ENCODE data around the gene GEN1.

GEN1 gene

GRCh38 chr2:17754773-17755425, 961 bp downstream of the GEN1 start:
- Histone ChIP-seq H3K4me3 (ENCODE audit: low read depth, low read length) (peak overlapping the region; percentile 95), H2BK120ac (ENCODE audit: insufficient read depth, low read length, poor library complexity) (no peak overlapping the region), H2AK5ac (ENCODE audit: low read length) (no peak overlapping the region), H2BK5ac (ENCODE audit: low read depth, low read length, poor library complexity) (no peak overlapping the region), H3K27me3 (ENCODE audit: insufficient read depth, low read length) (no peaks in the 10 kb centered on the region), H3K9me3 (ENCODE audit: insufficient read depth, low read depth, low read length) (no peaks in the 10 kb centered on the region), H4K91ac (ENCODE audit: low read depth, low read length) (no peak overlapping the region), H4K12ac (ENCODE audit: low read depth, low read length) (no peak overlapping the region), H3K9ac (ENCODE audit: low read length) (no peak overlapping the region), H3K27ac (ENCODE audit: low read depth, low read length) (no peak overlapping the region), H2AFZ (ENCODE audit: insufficient read depth, low read length, poor library complexity) (no peak overlapping the region), H3K79me2 (ENCODE audit: control insufficient read depth, insufficient read depth, low read length, poor library complexity) (peaks cover 11% of the 10 kb centered on the region), H3K4ac (ENCODE audit: low read depth, low read length) (no peak overlapping the region), H3K18ac (ENCODE audit: low read length) (no peak overlapping the region), H3K36me3 (ENCODE audit: control insufficient read depth in 1 of 2, insufficient read depth in 2 of 2, low read length in 2 of 2) (no peaks in the 10 kb centered on the region), H4K8ac (ENCODE audit: low read depth, low read length) (no peak overlapping the region), H2BK12ac (ENCODE audit: low read length) (no peak overlapping the region), H3K4me2 (ENCODE audit: low read length) (peak overlapping the region; percentile 65), H3K14ac (ENCODE audit: low read length) (no peak overlapping the region), H3K23ac (ENCODE audit: low read length) (no peak overlapping the region), H3K4me1 (ENCODE audit: control insufficient read depth in 1 of 2, insufficient read depth in 2 of 2, low read length in 2 of 2) (no peaks in the 10 kb centered on the region), H3K79me1 (ENCODE audit: low read length) (peaks cover 12% of the 10 kb centered on the region)
- DNase-seq: peak in 1 of 2 donors; percentile 12
- no CpG with 5 or more reads among the region's 8 CpGs for WGBS (ENCODE audit: extremely low coverage, insufficient coverage, insufficient read length)

GRCh38 chr2:17756668-17757067, 2.7 kb downstream of the GEN1 start:
- no peak overlapping the region for H3K18ac ChIP-seq (ENCODE audit: low read length)
- H3K79me2 ChIP-seq (ENCODE audit: control insufficient read depth, insufficient read depth, low read length, poor library complexity): peaks cover 11% of the 10 kb centered on the region
- H3K27ac ChIP-seq (ENCODE audit: low read depth, low read length): no peak overlapping the region
- no peak overlapping the region for H2BK5ac ChIP-seq (ENCODE audit: low read depth, low read length, poor library complexity)
- H3K23ac ChIP-seq (ENCODE audit: low read length): no peak overlapping the region
- H3K79me1 ChIP-seq (ENCODE audit: low read length): peaks cover 12% of the 10 kb centered on the region
- no peak overlapping the region for H2AK5ac ChIP-seq (ENCODE audit: low read length)
- WGBS (ENCODE audit: extremely low coverage, insufficient coverage, insufficient read length): no CpG with 5 or more reads among the region's 6 CpGs
- no peaks in the 10 kb centered on the region for H3K4me1 ChIP-seq (ENCODE audit: control insufficient read depth in 1 of 2, insufficient read depth in 2 of 2, low read length in 2 of 2)
- no peaks in the 10 kb centered on the region for H3K9me3 ChIP-seq (ENCODE audit: insufficient read depth, low read depth, low read length)
- no peak for DNase-seq
- H3K4ac ChIP-seq (ENCODE audit: low read depth, low read length): no peak overlapping the region
- no peak overlapping the region for H3K14ac ChIP-seq (ENCODE audit: low read length)
- H3K27me3 ChIP-seq (ENCODE audit: insufficient read depth, low read length): no peaks in the 10 kb centered on the region
- no peak overlapping the region for H4K91ac ChIP-seq (ENCODE audit: low read depth, low read length)
- H2BK120ac ChIP-seq (ENCODE audit: insufficient read depth, low read length, poor library complexity): no peak overlapping the region
- H3K9ac ChIP-seq (ENCODE audit: low read length): no peak overlapping the region
- H4K8ac ChIP-seq (ENCODE audit: low read depth, low read length): no peak overlapping the region
- no peak overlapping the region for H2BK12ac ChIP-seq (ENCODE audit: low read length)
- no peak overlapping the region for H3K4me2 ChIP-seq (ENCODE audit: low read length)
- no peak overlapping the region for H4K12ac ChIP-seq (ENCODE audit: low read depth, low read length)
- H2AFZ ChIP-seq (ENCODE audit: insufficient read depth, low read length, poor library complexity): no peak overlapping the region
- H3K4me3 ChIP-seq (ENCODE audit: low read depth, low read length): no peak overlapping the region
- peaks cover 0 to 2% of the 10 kb centered on the region in 2 experiments for H3K36me3 ChIP-seq (ENCODE audit: control insufficient read depth in 1 of 2, insufficient read depth in 2 of 2, low read length in 2 of 2)

- H3K36me3 ChIP-seq (ENCODE audit: control insufficient read depth in 1 of 2, insufficient read depth in 2 of 2, low read length in 2 of 2): peaks cover 0 to 2% of the 10 kb centered on the region in 2 experiments
- no CpG with 5 or more reads among the region's 2 CpGs for WGBS (ENCODE audit: extremely low coverage, insufficient coverage, insufficient read length)
- no peak overlapping the region for H3K18ac ChIP-seq (ENCODE audit: low read length)
- H3K79me2 ChIP-seq (ENCODE audit: control insufficient read depth, insufficient read depth, low read length, poor library complexity): peaks cover 11% of the 10 kb centered on the region
- H2AK5ac ChIP-seq (ENCODE audit: low read length): no peak overlapping the region
- H2BK120ac ChIP-seq (ENCODE audit: insufficient read depth, low read length, poor library complexity): no peak overlapping the region
- no peak overlapping the region for H3K9ac ChIP-seq (ENCODE audit: low read length)
- no peak overlapping the region for H4K8ac ChIP-seq (ENCODE audit: low read depth, low read length)
- no peak overlapping the region for H3K27ac ChIP-seq (ENCODE audit: low read depth, low read length)
- no peak overlapping the region for H4K12ac ChIP-seq (ENCODE audit: low read depth, low read length)
- H2BK12ac ChIP-seq (ENCODE audit: low read length): no peak overlapping the region
- H3K23ac ChIP-seq (ENCODE audit: low read length): no peak overlapping the region
- H3K27me3 ChIP-seq (ENCODE audit: insufficient read depth, low read length): no peaks in the 10 kb centered on the region
- H3K9me3 ChIP-seq (ENCODE audit: insufficient read depth, low read depth, low read length): no peaks in the 10 kb centered on the region
- H3K4me2 ChIP-seq (ENCODE audit: low read length): no peak overlapping the region
- no peak overlapping the region for H2BK5ac ChIP-seq (ENCODE audit: low read depth, low read length, poor library complexity)
- peaks cover 12% of the 10 kb centered on the region for H3K79me1 ChIP-seq (ENCODE audit: low read length)
- H3K4me1 ChIP-seq (ENCODE audit: control insufficient read depth in 1 of 2, insufficient read depth in 2 of 2, low read length in 2 of 2): no peaks in the 10 kb centered on the region
- peak; percentile 0 to 36 for DNase-seq
- H2AFZ ChIP-seq (ENCODE audit: insufficient read depth, low read length, poor library complexity): no peak overlapping the region
- H3K4me3 ChIP-seq (ENCODE audit: low read depth, low read length): no peak overlapping the region
- H4K91ac ChIP-seq (ENCODE audit: low read depth, low read length): no peak overlapping the region
- no peak overlapping the region for H3K14ac ChIP-seq (ENCODE audit: low read length)
- H3K4ac ChIP-seq (ENCODE audit: low read depth, low read length): no peak overlapping the region
Observed at GRCh38 chr2:17757321-17757720, 3.4 kb downstream of the GEN1 start.

- Histone ChIP-seq H3K27me3 (ENCODE audit: insufficient read depth, low read length) (no peaks in the 10 kb centered on the region), H3K4me2 (ENCODE audit: low read length) (no peak overlapping the region), H2AFZ (ENCODE audit: insufficient read depth, low read length, poor library complexity) (no peak overlapping the region), H3K4me1 (ENCODE audit: control insufficient read depth in 1 of 2, insufficient read depth in 2 of 2, low read length in 2 of 2) (no peaks in the 10 kb centered on the region), H3K36me3 (ENCODE audit: control insufficient read depth in 1 of 2, insufficient read depth in 2 of 2, low read length in 2 of 2) (peaks cover 0 to 2% of the 10 kb centered on the region in 2 experiments), H3K4ac (ENCODE audit: low read depth, low read length) (no peak overlapping the region), H4K12ac (ENCODE audit: low read depth, low read length) (no peak overlapping the region), H3K18ac (ENCODE audit: low read length) (no peak overlapping the region), H3K14ac (ENCODE audit: low read length) (no peak overlapping the region), H2BK120ac (ENCODE audit: insufficient read depth, low read length, poor library complexity) (no peak overlapping the region), H3K9me3 (ENCODE audit: insufficient read depth, low read depth, low read length) (no peaks in the 10 kb centered on the region), H4K8ac (ENCODE audit: low read depth, low read length) (no peak overlapping the region), H2AK5ac (ENCODE audit: low read length) (no peak overlapping the region), H2BK12ac (ENCODE audit: low read length) (no peak overlapping the region), H3K9ac (ENCODE audit: low read length) (no peak overlapping the region), H3K79me2 (ENCODE audit: control insufficient read depth, insufficient read depth, low read length, poor library complexity) (peaks cover 9% of the 10 kb centered on the region), H3K23ac (ENCODE audit: low read length) (no peak overlapping the region), H4K91ac (ENCODE audit: low read depth, low read length) (no peak overlapping the region), H3K4me3 (ENCODE audit: low read depth, low read length) (no peak overlapping the region), H3K79me1 (ENCODE audit: low read length) (peaks cover 11% of the 10 kb centered on the region), H3K27ac (ENCODE audit: low read depth, low read length) (no peak overlapping the region), H2BK5ac (ENCODE audit: low read depth, low read length, poor library complexity) (no peak overlapping the region)
- DNase-seq: no peak
- WGBS (ENCODE audit: extremely low coverage, insufficient coverage, insufficient read length): no CpG with 5 or more reads among the region's 3 CpGs
Observed at GRCh38 chr2:17758118-17758517, 4.2 kb downstream of the GEN1 start.
